K562 (cell line): Measurements from ENCODE around the gene LMBR1L. TPM values are rescaled to one million over a fixed set of nuclear protein-coding genes. Genes with fewer than 3 reads are reported as not detected.

ENCODE experiments used
- ARID3B ChIP-seq: fragments of 250-450 bp; sonication (Bioruptor Pico); IDR thresholded peaks from 2 replicates; pipeline ENCODE4 v1.4.0; 2020; ENCODE audit warnings: borderline replicate concordance
- CAMTA2 ChIP-seq: fragments of 250-450 bp; sonication (Bioruptor Pico); conservative IDR thresholded peaks from 2 replicates; pipeline ENCODE4 v1.5.1; 2022
- CXXC5 ChIP-seq: fragments of 250-450 bp; sonication (Bioruptor Pico); IDR thresholded peaks from 2 replicates; pipeline ENCODE4 v1.8.0; 2022; ENCODE audit warnings: inconsistent platforms, mild to moderate bottlenecking, moderate library complexity
- FOXA3 ChIP-seq, 2 experiments: fragments of 450-650 bp in 1 of 2; sonication (generic) in 1 of 2; formaldehyde crosslinking; IDR thresholded peaks in 1 of 2; conservative IDR thresholded peaks in 1 of 2; 2 replicates each; pipeline versions ENCODE4 v1.4.0 to v1.8.0; 2020 to 2022; ENCODE audit warnings: mild to moderate bottlenecking in 2 of 2, missing genetic modification reagents in 1 of 2
- FOXJ2 ChIP-seq: fragments of 200-800 bp; sonication (Bioruptor generic); IDR thresholded peaks from 2 replicates; pipeline ENCODE4 v1.6.1; 2016; ENCODE audit warnings: missing genetic modification characterization, missing compliant biosample characterization
- FUS ChIP-seq: fragments of 200-400 bp; formaldehyde crosslinking; optimal IDR thresholded peaks from 2 replicates; pipeline ENCODE3; 2017; ENCODE audit warnings: low read depth, low read length
- HOMEZ ChIP-seq: fragments of 250-450 bp; sonication (Bioruptor Pico); IDR thresholded peaks from 2 replicates; pipeline ENCODE4 v1.4.0; 2020; ENCODE audit warnings: mild to moderate bottlenecking, moderate library complexity
- MTA1 ChIP-seq: fragments of 450-650 bp; IDR thresholded peaks from 2 replicates; pipeline ENCODE4 v1.6.1; 2017; ENCODE audit warnings: borderline replicate concordance
- MXI1 ChIP-seq: IDR thresholded peaks from 2 replicates; pipeline ENCODE4 v1.6.1; 2011; ENCODE audit warnings: low read depth, mild to moderate bottlenecking, improper control_type of control experiment, low read length
- NONO ChIP-seq, 2 experiments: fragments of 200-400 bp in 1 of 2; fragments of 450-650 bp in 1 of 2; formaldehyde crosslinking in 1 of 2; IDR thresholded peaks; 2 replicates each; pipeline ENCODE4 v1.6.1; 2017; ENCODE audit warnings: low read depth in 2 of 2, mild to moderate bottlenecking in 2 of 2, moderate library complexity in 2 of 2, low read length in 1 of 2
- RAD21 ChIP-seq, 2 experiments: fragments of 250-450 bp in 1 of 2; fragments of 450-650 bp in 1 of 2; sonication (Bioruptor Pico) in 1 of 2; formaldehyde crosslinking in 1 of 2; IDR thresholded peaks in 1 of 2; conservative IDR thresholded peaks in 1 of 2; 2 replicates each; pipeline versions ENCODE4 v1.4.0 to v1.8.0; 2020 to 2022; ENCODE audit warnings: mild to moderate bottlenecking in 2 of 2, moderate library complexity in 1 of 2
- RBFOX2 ChIP-seq: fragments of 200-400 bp; formaldehyde crosslinking; IDR thresholded peaks from 2 replicates; pipeline ENCODE4 v1.6.1; 2017; ENCODE audit warnings: low read depth, mild to moderate bottlenecking, low read length, moderate library complexity
- RUNX1 ChIP-seq: sonication (generic); IDR thresholded peaks from 2 replicates; pipeline ENCODE4 v1.6.1; 2016; ENCODE audit warnings: antibody characterized with exemption, low read depth
- TAF7 ChIP-seq: fragments of 450-650 bp; IDR thresholded peaks from 2 replicates; pipeline ENCODE4 v1.6.1; 2016; ENCODE audit warnings: missing genetic modification characterization, missing compliant biosample characterization
- ZBTB34 ChIP-seq: fragments of 250-450 bp; sonication (Bioruptor Pico); IDR thresholded peaks from 2 replicates; pipeline ENCODE4 v1.8.0; 2021; ENCODE audit warnings: mild to moderate bottlenecking, moderate library complexity
- ZBTB7A ChIP-seq: IDR thresholded peaks from 2 replicates; pipeline ENCODE4 v1.6.1; 2011; ENCODE audit warnings: low read depth, mild to moderate bottlenecking, low read length, moderate library complexity, borderline replicate concordance; ENCODE audit not compliant: control insufficient read depth
- ZKSCAN3 ChIP-seq: fragments of 250-450 bp; sonication (Bioruptor Pico); IDR thresholded peaks from 2 replicates; pipeline ENCODE4 v1.4.0; 2020
- ZNF124 ChIP-seq: sonication (generic); formaldehyde crosslinking; IDR thresholded peaks from 2 replicates; pipeline ENCODE4 v1.8.1; 2022; ENCODE audit warnings: missing genetic modification reagents
- polyA plus RNA-seq, 8 experiments: library from polyadenylated mRNA; depleted of rRNA in 4 of 8; stranded (reverse) in 5 of 8; unstranded in 3 of 8; fragments of >200 nt; fragmentation: Nextera tagmentation in 2 of 8; fragmentation: Illumina TruSeq in 1 of 8; extraction: Ambion mirVana in 2 of 8; extraction: Trizol in 1 of 8; gene quantifications; 2 replicates each; pipeline versions ENCODE4 v1.2.1 to v1.2.3, GENCODE V29; 2011 to 2014; ENCODE audit warnings: inconsistent platforms in 1 of 8, missing spikeins in 1 of 8
- total RNA-seq, 7 experiments: library from RNA; depleted of rRNA in 6 of 7; stranded (reverse); fragments of >200 nt in 6 of 7; fragmentation: Illumina TruSeq in 2 of 7; extraction: Trizol in 2 of 7; gene quantifications; 2 replicates each; pipeline versions ENCODE4 v1.2.1 to v1.2.3, GENCODE V29; 2011 to 2021; ENCODE audit warnings: low replicate concordance in 1 of 7
- TF ChIP-seq, protein P1 (sequence below), 2 experiments: IDR thresholded peaks in 1 of 2; conservative IDR thresholded peaks in 1 of 2; 2 replicates each; pipeline ENCODE4 v1.6.1; 2016; ENCODE audit warnings: low read depth in 2 of 2, mild to moderate bottlenecking in 1 of 2, missing compliant biosample characterization in 1 of 2, missing genetic modification characterization in 1 of 2, moderate library complexity in 1 of 2

The LMBR1L gene
- total and polyA plus RNA-seq, 9 of the 15 experiments (the other 6 are each of a cell fraction or from before 2014, with no cell fraction given), result 2.5 to 57.0 (median 31.1) TPM

GRCh38 chr12:49130151-49131050, 19.8 kb upstream of the LMBR1L start (continued):
- peak; percentile 66 to 72 for TF ChIP-seq RAD21 (CRISPR knock-in tag; conservative IDR thresholded peaks at IDR 0.05 in 1 of 2, IDR thresholded peaks at IDR 0.05 in 1 of 2)
- TF ChIP-seq TAF7 (tag), result no peak
- TF ChIP-seq MTA1, result no peak
- TF ChIP-seq CAMTA2 (CRISPR knock-in tag), result no peak
- TF ChIP-seq MXI1, result peak; percentile 90
- TF ChIP-seq ZBTB7A, result 0 out of 2 replicates have a peak, but pooled peaks have one; percentile 4
- TF ChIP-seq FOXA3 (CRISPR knock-in tag; conservative IDR thresholded peaks at IDR 0.05 in 1 of 2, IDR thresholded peaks at IDR 0.05 in 1 of 2), result no peak; a peak in 1 of 4 replicates
- no peak for TF ChIP-seq ZKSCAN3 (CRISPR knock-in tag)
- TF ChIP-seq CXXC5 (CRISPR knock-in tag), result peak; percentile 79
- no peak for TF ChIP-seq FOXJ2 (tag)
- no peak for TF ChIP-seq ZNF124 (CRISPR knock-in tag)
- TF ChIP-seq HOMEZ (CRISPR knock-in tag), result 0 out of 2 replicates have a peak, but pooled peaks have one; percentile 67
- TF ChIP-seq RBFOX2, result peak; percentile 97
- no peak for TF ChIP-seq ARID3B
- TF ChIP-seq, protein P1, sequence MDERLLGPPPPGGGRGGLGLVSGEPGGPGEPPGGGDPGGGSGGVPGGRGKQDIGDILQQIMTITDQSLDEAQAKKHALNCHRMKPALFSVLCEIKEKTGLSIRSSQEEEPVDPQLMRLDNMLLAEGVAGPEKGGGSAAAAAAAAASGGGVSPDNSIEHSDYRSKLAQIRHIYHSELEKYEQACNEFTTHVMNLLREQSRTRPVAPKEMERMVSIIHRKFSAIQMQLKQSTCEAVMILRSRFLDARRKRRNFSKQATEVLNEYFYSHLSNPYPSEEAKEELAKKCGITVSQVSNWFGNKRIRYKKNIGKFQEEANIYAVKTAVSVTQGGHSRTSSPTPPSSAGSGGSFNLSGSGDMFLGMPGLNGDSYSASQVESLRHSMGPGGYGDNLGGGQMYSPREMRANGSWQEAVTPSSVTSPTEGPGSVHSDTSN (CRISPR knock-in tag; IDR thresholded peaks at IDR 0.05; ENCODE audit: low read depth), result no peak
- TF ChIP-seq, protein P1 (tag; conservative IDR thresholded peaks at IDR 0.05; ENCODE audit: low read depth), result no peak; the same call in 1 of the 2 replicates
- TF ChIP-seq NONO (IDR thresholded peaks at IDR 0.05; ENCODE audit: low read depth in 2 of 2, low read length in 1 of 2), result peak in 1 of 2 experiments; percentile 87; a peak in 3 of 4 replicates
- no peak for TF ChIP-seq ZBTB34 (CRISPR knock-in tag)
- TF ChIP-seq FUS, result peak; percentile 24
- TF ChIP-seq RUNX1, result no peak; the same call in 1 of the 2 replicates
